ENCODE measurements around the gene C10orf88. TPM values are rescaled to one million over a fixed set of nuclear protein-coding genes. Genes with fewer than 3 reads are reported as not detected.
A peak's percentile ranks its signal among the peaks of the same experiment; 100 is the strongest.

The C10orf88 gene
- 4.8 TPM for polyA plus RNA-seq (2012; ENCODE audit: insufficient read length, low read depth)

GRCh38 chr10:122953902-122954730 lies at the start of gene C10orf88:
C10orf88 (minus strand) TSS chr10:122954227; CDS start chr10:122954178, 49 bp downstream.
- TF ChIP-seq REST (IDR thresholded peaks at IDR 0.05; ENCODE audit: insufficient read depth in 1 of 2, low read depth in 2 of 2, low read length in 2 of 2) (peak in 1 of 2 experiments; percentile 60; a peak in 2 of 4 replicates), TAF1 (IDR thresholded peaks at IDR 0.05; ENCODE audit: borderline replicate concordance, insufficient read depth, low read length) (peak; percentile 67; the same call in 1 of the 2 replicates), SIN3A (IDR thresholded peaks at IDR 0.05; ENCODE audit: borderline replicate concordance, insufficient read depth, low read length) (peak; percentile 60; the same call in 1 of the 2 replicates), POLR2AphosphoS5 (IDR thresholded peaks at IDR 0.05; ENCODE audit: low read depth, low read length) (peak; percentile 76), FOXP2 (optimal IDR thresholded peaks at IDR 0.05; ENCODE audit: borderline replicate concordance, extremely low read depth, extremely low read length, insufficient read depth) (no peak)

- TF ChIP-seq REST (IDR thresholded peaks at IDR 0.05; ENCODE audit: insufficient read depth in 1 of 2, low read depth in 2 of 2, low read length in 2 of 2) (no peak), TAF1 (IDR thresholded peaks at IDR 0.05; ENCODE audit: borderline replicate concordance, insufficient read depth, low read length) (no peak), FOXP2 (optimal IDR thresholded peaks at IDR 0.05; ENCODE audit: borderline replicate concordance, extremely low read depth, extremely low read length, insufficient read depth) (no peak), POLR2AphosphoS5 (IDR thresholded peaks at IDR 0.05; ENCODE audit: low read depth, low read length) (no peak), SIN3A (IDR thresholded peaks at IDR 0.05; ENCODE audit: borderline replicate concordance, insufficient read depth, low read length) (no peak)
Measured at GRCh38 chr10:123001370-123001769, 47.3 kb upstream of the C10orf88 start.

- no peak for TF ChIP-seq SIN3A (IDR thresholded peaks at IDR 0.05; ENCODE audit: borderline replicate concordance, insufficient read depth, low read length)
- no peak for TF ChIP-seq FOXP2 (optimal IDR thresholded peaks at IDR 0.05; ENCODE audit: borderline replicate concordance, extremely low read depth, extremely low read length, insufficient read depth)
- no peak for TF ChIP-seq POLR2AphosphoS5 (IDR thresholded peaks at IDR 0.05; ENCODE audit: low read depth, low read length)
- no peak for TF ChIP-seq TAF1 (IDR thresholded peaks at IDR 0.05; ENCODE audit: borderline replicate concordance, insufficient read depth, low read length)
- no peak for TF ChIP-seq REST (IDR thresholded peaks at IDR 0.05; ENCODE audit: insufficient read depth in 1 of 2, low read depth in 2 of 2, low read length in 2 of 2)
Measured at GRCh38 chr10:123000155-123000554, 46.1 kb upstream of the C10orf88 start.

- TF ChIP-seq POLR2AphosphoS5 (IDR thresholded peaks at IDR 0.05; ENCODE audit: low read depth, low read length) = no peak
- no peak for TF ChIP-seq REST (IDR thresholded peaks at IDR 0.05; ENCODE audit: insufficient read depth in 1 of 2, low read depth in 2 of 2, low read length in 2 of 2)
- TF ChIP-seq TAF1 (IDR thresholded peaks at IDR 0.05; ENCODE audit: borderline replicate concordance, insufficient read depth, low read length) = no peak
- no peak for TF ChIP-seq FOXP2 (optimal IDR thresholded peaks at IDR 0.05; ENCODE audit: borderline replicate concordance, extremely low read depth, extremely low read length, insufficient read depth)
- no peak for TF ChIP-seq SIN3A (IDR thresholded peaks at IDR 0.05; ENCODE audit: borderline replicate concordance, insufficient read depth, low read length)
Measured at GRCh38 chr10:122999347-122999746, 45.3 kb upstream of the C10orf88 start.

Data from PFSK-1 (cell line).